Smooth muscle cell (in vitro differentiated cells): ENCODE measurements around the gene RCOR1. TPM values are rescaled to one million over a fixed set of nuclear protein-coding genes. Genes with fewer than 3 reads are reported as not detected.

Source experiments
- DNase-seq: peaks from one replicate; lab custom pipeline; 2025; ENCODE audit not compliant: unreplicated experiment; lab: John Stamatoyannopoulos, UW
- H2AFZ ChIP-seq: fragments of 200-600 bp; sonication (generic); 2 replicates; pipeline ENCODE4 v1.6.0; 2016; ENCODE audit warnings: antibody characterized with exemption, low read depth, mild to moderate bottlenecking
- H3F3A ChIP-seq: fragments of 200-600 bp; sonication (generic); 2 replicates; pipeline ENCODE4 v1.6.0; 2017; ENCODE audit warnings: antibody characterized with exemption, low read depth
- H3K27ac ChIP-seq: fragments of 200-600 bp; sonication (generic); 2 replicates; pipeline ENCODE4 v1.5.1; 2016; ENCODE audit warnings: low read depth, mild to moderate bottlenecking
- H3K27me3 ChIP-seq: fragments of 200-600 bp; sonication (generic); 2 replicates; pipeline ENCODE4 v1.6.1; 2016; ENCODE audit warnings: low read depth, mild to moderate bottlenecking
- H3K36me3 ChIP-seq: fragments of 200-600 bp; sonication (generic); 2 replicates; pipeline ENCODE4 v1.5.1; 2016; ENCODE audit warnings: low read depth
- H3K4me1 ChIP-seq: fragments of 200-600 bp; sonication (generic); 2 replicates; pipeline ENCODE4 v1.5.1; 2016; ENCODE audit warnings: low read depth
- H3K4me2 ChIP-seq: fragments of 200-600 bp; sonication (generic); 2 replicates; pipeline ENCODE4 v1.6.0; 2016; ENCODE audit warnings: mild to moderate bottlenecking
- H3K4me3 ChIP-seq: fragments of 200-600 bp; sonication (generic); 2 replicates; pipeline ENCODE4 v1.5.1; 2016; ENCODE audit warnings: mild to moderate bottlenecking
- H3K79me2 ChIP-seq: fragments of 200-600 bp; sonication (generic); 2 replicates; pipeline ENCODE4 v1.6.0; 2016; ENCODE audit warnings: low read depth, mild to moderate bottlenecking
- H3K9ac ChIP-seq: fragments of 200-600 bp; sonication (generic); 2 replicates; pipeline ENCODE4 v1.6.0; 2016; ENCODE audit warnings: low read depth
- H3K9me3 ChIP-seq: fragments of 200-600 bp; sonication (generic); replicated peaks from 2 replicates; pipeline ENCODE4 v1.5.1; 2016; ENCODE audit warnings: low read depth
- H4K20me1 ChIP-seq: fragments of 200-600 bp; sonication (generic); 2 replicates; pipeline ENCODE4 v1.6.0; 2016; ENCODE audit warnings: low read depth
- WGBS: methylation state at CpG from one replicate; pipeline ENCODE4 v1.1.7; 2016; ENCODE audit warnings: low lambda C conversion rate; 5-methylcytosine and 5-hydroxymethylcytosine counted together
- polyA plus RNA-seq: library from polyadenylated mRNA; unstranded; fragments of >200 nt; fragmentation: Nextera tagmentation; extraction: Ambion mirVana; gene quantifications from 2 replicates; pipeline ENCODE4 v1.2.1, GENCODE V29; 2016
- total RNA-seq: library from RNA; depleted of rRNA; stranded (reverse); fragments of >200 nt; gene quantifications from 2 replicates; pipeline ENCODE4 v1.2.3, GENCODE V29; 2014
- TF ChIP-seq, protein P1 (sequence below): fragments of 200-600 bp; sonication (generic); IDR thresholded peaks from 2 replicates; pipeline ENCODE4 v1.5.1; 2017; ENCODE audit warnings: borderline replicate concordance, mild to moderate bottlenecking, antibody characterized with exemption; ENCODE audit not compliant: insufficient read depth, poor library complexity, severe bottlenecking

The RCOR1 gene
- total and polyA plus RNA-seq, 2 experiments from 2014 or later = 4.4 to 29.3 TPM

DNA sequence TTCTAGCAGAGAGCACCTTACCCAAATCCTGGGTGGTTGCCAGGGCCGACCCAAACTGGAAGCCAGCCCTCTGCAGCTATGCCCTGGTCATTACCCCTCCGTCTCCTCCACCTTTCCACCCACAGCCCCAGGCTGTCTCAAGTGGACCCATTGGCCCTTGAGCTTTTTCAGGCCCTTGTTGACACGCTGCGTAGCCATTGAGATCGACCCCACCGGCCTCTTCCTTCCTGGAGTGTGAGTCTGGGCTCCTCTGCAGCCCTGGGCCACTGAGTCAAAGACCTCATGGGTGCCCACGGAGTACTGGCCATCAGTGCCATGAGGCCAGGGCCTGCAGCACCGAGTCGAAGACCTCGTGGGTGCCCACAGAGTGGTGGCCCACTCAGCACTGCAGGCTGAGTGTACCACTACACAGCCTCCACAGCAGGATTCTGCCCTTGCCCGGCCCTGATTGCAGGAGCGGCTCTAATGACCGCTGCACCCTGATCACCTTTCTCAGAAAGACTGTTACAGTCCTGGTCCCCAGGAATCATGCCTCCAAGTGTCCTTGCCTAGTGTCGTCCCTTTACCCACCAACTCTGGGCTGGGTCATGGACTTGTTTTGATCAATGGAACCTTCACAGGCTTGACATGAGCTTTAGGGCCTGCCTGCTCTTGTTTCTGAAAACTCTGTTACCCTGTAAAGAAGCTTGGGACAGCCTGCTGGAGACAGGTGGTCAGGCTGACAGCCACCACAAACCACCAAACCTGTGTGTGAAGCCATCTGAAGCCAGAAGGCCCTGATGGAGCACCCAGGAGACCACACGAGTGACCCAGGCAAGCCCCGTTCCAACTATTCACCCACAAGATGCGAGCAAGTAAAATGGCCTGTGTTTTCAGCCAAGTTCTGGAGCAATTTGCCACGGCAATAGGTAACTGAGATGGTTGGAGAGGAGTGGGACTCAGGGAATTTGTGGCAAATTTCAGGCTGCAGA lies 145.2 kb downstream of the RCOR1 start:
- 94% methylated on average over 18 of the region's 18 CpGs for whole genome bisulfite sequencing
- H3K27me3 ChIP-seq = no peaks in the 10 kb centered on the region
- no peak for DNase-seq
- TF ChIP-seq, protein P1, sequence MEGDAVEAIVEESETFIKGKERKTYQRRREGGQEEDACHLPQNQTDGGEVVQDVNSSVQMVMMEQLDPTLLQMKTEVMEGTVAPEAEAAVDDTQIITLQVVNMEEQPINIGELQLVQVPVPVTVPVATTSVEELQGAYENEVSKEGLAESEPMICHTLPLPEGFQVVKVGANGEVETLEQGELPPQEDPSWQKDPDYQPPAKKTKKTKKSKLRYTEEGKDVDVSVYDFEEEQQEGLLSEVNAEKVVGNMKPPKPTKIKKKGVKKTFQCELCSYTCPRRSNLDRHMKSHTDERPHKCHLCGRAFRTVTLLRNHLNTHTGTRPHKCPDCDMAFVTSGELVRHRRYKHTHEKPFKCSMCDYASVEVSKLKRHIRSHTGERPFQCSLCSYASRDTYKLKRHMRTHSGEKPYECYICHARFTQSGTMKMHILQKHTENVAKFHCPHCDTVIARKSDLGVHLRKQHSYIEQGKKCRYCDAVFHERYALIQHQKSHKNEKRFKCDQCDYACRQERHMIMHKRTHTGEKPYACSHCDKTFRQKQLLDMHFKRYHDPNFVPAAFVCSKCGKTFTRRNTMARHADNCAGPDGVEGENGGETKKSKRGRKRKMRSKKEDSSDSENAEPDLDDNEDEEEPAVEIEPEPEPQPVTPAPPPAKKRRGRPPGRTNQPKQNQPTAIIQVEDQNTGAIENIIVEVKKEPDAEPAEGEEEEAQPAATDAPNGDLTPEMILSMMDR = no peak
- no peaks in the 10 kb centered on the region for H4K20me1 ChIP-seq
- H3K79me2 ChIP-seq = no peaks in the 10 kb centered on the region
- H3K9ac ChIP-seq = no peak overlapping the region
- H2AFZ ChIP-seq = no peak overlapping the region
- no peak overlapping the region for H3K27ac ChIP-seq
- H3F3A ChIP-seq = no peaks in the 10 kb centered on the region
- no peak overlapping the region for H3K4me2 ChIP-seq
- H3K36me3 ChIP-seq = no peaks in the 10 kb centered on the region
- H3K4me3 ChIP-seq = no peak overlapping the region
- no peaks in the 10 kb centered on the region for H3K4me1 ChIP-seq
- peaks cover 3% of the 10 kb centered on the region for H3K9me3 ChIP-seq

DNA sequence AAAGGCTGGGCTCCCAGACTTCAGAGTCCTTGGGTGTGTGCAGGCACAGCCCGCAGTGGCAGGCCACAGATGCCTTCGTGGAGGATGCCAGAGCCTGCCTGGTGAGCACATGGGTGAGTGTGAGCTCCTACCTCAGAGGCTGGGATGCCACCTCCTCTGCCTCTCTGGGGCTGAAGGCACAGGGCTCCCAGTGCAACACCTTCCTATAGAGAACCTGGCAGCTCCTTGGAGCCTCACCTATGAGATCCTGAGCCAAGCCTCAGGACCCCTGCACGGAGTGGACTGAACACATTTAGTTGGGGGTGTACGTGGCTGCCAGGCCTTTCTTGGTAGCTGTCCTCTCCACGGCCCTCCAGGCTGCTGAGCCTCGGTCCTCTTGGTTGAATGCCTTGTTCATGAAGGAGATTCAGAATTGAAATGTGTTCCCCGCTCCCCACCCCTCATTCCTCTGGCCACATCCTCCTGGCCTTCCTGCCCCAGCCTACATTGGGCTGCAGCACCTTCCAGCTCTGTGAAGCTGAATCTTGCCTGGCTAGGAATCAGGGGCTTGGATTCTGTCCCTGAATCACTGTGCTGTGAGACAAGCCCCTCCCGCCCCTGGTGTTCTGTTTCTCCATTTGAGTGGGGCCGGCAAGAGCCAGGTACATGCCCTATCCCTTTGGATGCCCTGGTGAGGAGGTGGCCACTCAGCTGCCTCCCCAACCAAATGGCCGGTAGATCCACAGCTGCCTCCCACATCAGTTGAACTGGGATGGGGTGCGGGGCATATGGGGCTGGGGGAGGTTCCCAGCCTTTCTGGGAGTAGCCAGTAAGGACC lies 146.1 kb downstream of the RCOR1 start:
- WGBS = 90% methylated on average over 10 of the region's 11 CpGs
- TF ChIP-seq, protein P1 = no peak
- Histone ChIP-seq H3K79me2 (no peaks in the 10 kb centered on the region), H3K4me3 (no peak overlapping the region), H3K27ac (no peak overlapping the region), H2AFZ (no peak overlapping the region), H3K4me2 (no peak overlapping the region), H3K36me3 (peaks cover 5% of the 10 kb centered on the region), H3K4me1 (no peaks in the 10 kb centered on the region), H3F3A (no peaks in the 10 kb centered on the region), H4K20me1 (no peaks in the 10 kb centered on the region), H3K9me3 (peaks cover 3% of the 10 kb centered on the region), H3K9ac (no peak overlapping the region), H3K27me3 (no peaks in the 10 kb centered on the region)
- no peak for DNase-seq

- DNase-seq = no peak
Measured at GRCh38 chr14:102739190-102739469, 146.7 kb downstream of the RCOR1 start.

More at GRCh38 chr14:102739190-102739469, 146.7 kb downstream of the RCOR1 start:
- Histone ChIP-seq H3K79me2 (no peaks in the 10 kb centered on the region), H3K9me3 (peaks cover 3% of the 10 kb centered on the region), H3K36me3 (peaks cover 5% of the 10 kb centered on the region), H3K27me3 (no peaks in the 10 kb centered on the region), H2AFZ (no peak overlapping the region), H3K27ac (no peak overlapping the region), H3K9ac (no peak overlapping the region), H3F3A (no peaks in the 10 kb centered on the region), H3K4me2 (no peak overlapping the region), H3K4me3 (no peak overlapping the region), H3K4me1 (no peaks in the 10 kb centered on the region), H4K20me1 (no peaks in the 10 kb centered on the region)
- WGBS = 100% methylated on average over 3 of the region's 3 CpGs
- TF ChIP-seq, protein P1 = no peak
